ENCODE results near the gene TMEM190.

TMEM190 gene

GRCh38 chr19:55352040-55352439 is 24.6 kb upstream of the TMEM190 start:
- no peak for DNase-seq

GRCh38 chr19:55352549-55353145 is 24.0 kb upstream of the TMEM190 start:
- DNase-seq, result no peak

- no peak for DNase-seq
Measured at GRCh38 chr19:55353356-55353802, 23.2 kb upstream of the TMEM190 start.

- DNase-seq, result peak; percentile 55 to 61
Measured at GRCh38 chr19:55353803-55354697, 22.6 kb upstream of the TMEM190 start.

DNA sequence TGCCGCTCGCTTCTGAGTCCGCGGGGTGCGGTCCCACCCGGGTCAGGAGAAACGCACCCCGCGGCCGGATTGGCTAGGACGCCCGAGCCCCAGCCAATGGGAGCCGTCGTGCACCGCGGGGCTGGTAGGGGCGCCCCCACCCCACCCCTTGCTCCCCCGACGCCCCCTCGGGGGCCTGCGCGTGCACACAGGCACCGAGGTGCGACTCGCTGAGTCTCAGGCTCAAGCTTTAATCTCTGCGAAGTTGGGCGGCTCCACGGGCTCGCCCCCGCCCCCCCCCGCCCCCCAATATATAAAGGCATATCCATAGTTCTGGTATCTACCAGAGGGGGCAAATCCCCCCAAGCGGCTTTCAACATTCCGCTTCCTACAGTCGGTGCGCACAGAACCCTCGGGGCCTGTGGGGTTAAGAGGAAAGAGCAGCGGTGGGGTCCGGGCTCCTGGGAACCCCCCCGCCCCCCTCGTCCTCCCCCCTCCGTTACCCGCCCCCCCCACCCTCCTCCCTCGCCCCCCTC is 21.9 kb upstream of the TMEM190 start, which contains the start of gene COX6B2:
Gene COX6B2 (minus strand): TSS at position 22 of the 515 bp plus-strand sequence. CDS start 198 bp downstream, outside the sequence.
- DNase-seq, result no peak

- no peak for DNase-seq
Measured at GRCh38 chr19:55355213-55355821, 21.3 kb upstream of the TMEM190 start.

DNA sequence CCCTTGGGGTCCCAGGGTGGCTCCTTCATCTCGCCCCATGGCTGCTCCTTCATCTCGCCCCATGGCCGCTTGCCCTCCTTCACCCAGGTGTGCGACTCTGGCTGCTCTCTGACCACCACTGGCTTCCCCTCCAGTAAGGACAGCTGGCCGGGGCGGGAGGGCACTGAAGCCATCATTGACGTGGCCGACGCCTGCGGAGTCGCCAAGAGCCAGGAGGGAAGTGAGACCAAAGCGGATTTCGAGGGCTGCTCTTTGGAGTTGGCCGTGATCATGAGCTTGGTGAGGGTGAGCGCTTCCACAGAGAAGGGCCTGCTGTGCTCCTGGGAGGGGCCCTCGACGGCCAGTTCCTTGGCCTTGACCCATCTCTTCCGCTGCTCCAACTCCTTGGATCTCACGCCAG is 18.1 kb upstream of the TMEM190 start:
- DNase-seq, result no peak

DNA sequence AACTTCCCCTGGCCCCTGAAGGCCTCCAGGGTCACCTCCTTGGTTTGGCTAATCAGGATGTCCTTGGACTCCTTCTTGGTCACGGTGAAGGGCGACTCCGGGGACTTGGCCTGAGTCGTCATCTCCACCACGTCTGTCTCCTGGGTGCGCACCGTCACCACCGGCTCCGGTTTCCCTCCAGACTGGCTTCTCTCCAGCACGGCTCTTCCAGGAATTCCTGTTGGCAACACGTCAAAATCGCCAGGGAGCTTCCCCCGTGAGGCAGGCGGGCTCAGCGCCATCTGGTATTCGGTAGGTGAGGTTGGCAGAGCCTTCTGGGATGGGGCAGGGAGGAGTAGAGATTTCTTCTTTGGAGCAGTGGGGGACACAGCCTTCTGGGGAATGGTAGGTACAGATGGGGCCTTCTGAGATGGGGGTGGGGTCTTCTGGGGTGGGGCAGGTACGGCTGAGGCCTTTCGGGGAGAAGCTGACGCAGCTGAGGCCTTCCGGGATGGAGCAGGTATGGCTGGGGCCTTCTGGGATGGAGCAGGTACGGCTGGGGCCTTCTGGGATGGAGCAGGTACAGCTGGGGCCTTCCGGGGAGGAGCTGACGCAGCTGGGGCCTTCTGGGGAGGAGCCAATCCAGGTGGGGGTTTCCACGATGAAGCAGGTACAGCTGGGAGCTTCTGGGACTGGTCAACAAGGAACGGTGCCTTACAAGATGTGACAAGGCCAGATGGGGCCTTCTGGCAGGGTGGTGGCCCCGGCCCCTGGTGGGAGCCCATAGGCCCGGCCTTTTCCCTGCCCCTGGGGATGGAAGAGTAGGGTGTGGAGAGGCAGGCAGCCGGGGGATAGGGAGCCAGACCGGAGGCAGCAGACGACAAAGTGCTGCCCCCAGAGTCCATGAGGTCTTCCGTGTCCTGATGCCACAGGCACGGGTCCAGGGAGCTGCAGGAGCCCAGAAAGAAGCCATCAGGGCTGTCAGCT is 17.4 kb upstream of the TMEM190 start:
- no peak for DNase-seq

DNA sequence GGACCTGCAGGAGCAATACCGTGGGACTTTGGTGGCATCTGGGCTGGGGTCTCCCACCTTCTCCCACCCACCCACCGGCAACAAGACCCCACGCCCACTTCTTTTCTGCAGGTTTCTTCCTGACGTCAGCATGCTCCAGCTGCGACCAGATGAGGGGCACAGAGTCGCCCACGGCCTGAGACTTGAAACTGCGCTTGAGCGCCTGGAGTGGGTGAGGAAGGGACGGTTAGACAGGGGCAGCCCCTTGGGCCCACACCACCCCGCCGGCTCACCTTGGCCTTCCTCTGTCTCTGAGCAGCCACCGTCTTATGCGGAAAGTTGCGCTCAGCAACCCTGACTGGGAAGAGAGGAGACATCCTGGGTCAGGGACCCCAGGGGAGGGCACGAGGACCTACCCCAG is 15.7 kb upstream of the TMEM190 start:
- DNase-seq, result no peak

DNA sequence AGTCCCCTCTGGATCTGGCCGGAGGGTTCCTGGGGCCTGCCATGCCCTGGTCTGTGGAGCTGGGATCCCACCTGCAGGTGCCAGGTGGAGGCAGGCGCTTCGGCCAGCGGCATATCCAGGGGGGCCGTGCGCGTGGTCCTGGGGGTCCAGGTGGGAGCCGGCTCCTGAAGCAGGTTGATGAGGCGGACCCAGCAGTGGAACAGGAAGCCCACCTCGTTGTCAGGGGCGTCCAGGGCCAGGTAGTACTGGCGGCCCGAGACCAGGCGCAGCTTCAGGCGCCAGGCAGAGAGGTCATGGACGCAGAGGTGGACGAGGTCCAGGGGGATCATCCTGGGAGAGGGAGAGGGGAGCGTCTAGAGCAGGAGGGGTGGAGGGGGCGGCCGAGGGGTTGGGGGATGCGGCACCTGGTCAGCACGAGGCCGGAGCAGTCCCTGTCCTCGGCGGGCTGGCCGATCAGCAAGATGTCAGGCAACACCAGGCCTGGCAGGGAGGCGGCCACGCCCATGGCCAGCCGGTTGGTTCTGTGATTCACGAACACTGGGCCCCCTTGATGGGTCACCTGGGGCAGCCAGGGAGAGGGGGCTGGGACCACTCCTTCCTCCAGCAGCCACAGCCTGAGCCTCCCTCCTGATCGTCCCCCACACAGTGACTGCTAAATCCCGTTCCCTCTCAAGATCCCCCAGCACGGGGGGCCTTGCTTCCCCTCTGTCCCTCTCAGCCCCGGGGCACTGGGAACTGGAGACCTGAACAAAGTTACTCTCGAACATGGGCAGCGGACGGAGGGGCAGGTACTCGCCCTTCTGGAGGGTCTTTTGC is 14.2 kb upstream of the TMEM190 start:
- no peak for DNase-seq

DNA sequence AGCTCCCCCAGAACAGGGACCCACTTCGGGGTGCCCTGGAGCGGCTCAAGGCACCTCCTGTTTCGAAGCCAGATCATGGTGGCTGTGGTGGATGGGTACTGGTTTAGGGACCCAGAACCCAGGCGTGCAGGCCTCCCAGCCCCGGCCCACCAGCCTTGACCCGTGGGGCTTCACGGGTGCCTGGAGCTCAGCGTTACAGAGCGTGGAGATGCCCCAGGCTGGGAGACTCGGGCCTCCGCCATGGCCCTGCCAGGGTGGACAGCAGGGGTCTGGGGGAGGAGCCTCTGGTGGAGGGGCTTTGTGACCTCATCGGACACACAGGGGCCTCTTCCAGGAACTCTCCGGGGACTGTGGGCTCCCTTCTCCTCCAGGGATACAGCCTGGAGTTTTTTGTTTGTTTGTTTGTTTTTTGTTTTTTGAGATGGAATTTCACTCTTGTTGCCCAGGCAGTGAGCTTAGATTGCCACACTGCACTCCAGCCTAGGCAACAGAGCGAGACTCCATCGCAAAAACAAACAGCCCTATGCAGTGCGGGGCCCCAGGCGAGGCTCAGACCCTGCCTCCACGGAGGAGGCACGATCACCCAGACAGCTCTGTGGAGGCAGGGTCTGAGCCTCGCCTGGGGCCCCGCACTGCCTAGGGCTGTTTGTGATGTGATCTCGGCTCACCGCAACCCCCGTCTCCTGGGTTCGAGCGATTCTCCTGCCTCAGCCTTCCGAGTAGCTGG is 13.5 kb upstream of the TMEM190 start, which contains the start of gene GARIN5B:
Gene GARIN5B (minus strand): TSS at position 271 of the 727 bp plus-strand sequence. CDS start 194 bp downstream, at position 77.
- no peak for DNase-seq

GRCh38 chr19:55365245-55365644 is 11.4 kb upstream of the TMEM190 start:
- no peak for DNase-seq

GRCh38 chr19:55365964-55366363 is 10.7 kb upstream of the TMEM190 start:
- DNase-seq, result no peak

DNA sequence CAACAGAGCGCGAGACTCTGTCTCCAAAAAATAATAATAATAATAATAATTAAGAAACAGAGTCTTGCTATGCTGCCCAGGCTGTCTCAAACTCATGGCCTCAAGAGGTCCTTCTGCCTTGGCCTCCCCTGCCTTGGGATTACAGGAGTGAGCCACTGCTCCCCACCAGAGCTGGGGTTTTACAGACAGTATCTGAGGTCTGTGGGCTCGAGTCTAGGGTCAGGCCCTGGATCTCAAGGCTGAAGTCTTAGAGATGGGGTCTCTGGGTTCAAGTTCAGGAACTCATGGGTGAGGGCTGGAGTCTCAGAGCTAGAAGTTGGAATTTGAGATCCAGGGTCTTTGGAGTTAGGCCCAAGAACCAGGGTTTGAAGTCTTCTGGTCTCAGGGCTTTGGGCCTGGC is 9.8 kb upstream of the TMEM190 start:
- DNase-seq, result no peak

GRCh38 chr19:55368106-55368505 is 8.5 kb upstream of the TMEM190 start:
- DNase-seq, result no peak

GRCh38 chr19:55368701-55369563 is 7.7 kb upstream of the TMEM190 start:
- no peak for DNase-seq

DNA sequence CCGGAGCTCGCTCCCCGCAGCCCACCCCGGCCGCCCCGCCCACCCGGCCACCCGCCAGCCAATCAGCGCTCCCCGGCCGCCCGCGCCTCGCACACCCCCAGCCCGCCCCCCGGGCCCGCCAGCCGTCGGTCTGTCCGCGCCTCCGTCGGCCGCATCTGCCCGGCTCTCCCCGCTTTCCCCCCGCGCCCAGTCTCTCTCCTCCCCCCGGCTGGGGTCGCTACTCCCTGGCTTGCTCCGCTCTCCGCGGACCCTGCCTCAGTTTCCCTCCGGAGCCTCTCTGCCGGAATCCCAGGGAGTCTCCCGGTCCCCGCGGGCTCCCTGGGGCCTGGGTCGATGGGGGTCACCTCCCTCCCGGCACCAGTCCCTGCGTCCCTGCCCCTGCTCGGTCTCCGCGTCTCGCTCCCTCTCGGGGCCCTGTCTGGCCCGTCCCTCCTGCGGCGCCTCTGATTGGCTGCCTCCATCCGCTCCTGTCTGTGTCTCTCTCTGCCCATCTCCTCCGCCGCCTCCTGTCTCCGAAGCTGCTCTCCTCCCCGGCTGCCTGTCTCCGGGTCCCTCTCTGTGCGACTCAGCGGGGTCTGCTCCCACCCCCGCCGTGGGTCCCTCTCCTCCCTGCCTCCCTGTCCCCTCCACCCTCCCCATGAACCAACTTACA is 6.8 kb upstream of the TMEM190 start:
- no peak for DNase-seq

DNA sequence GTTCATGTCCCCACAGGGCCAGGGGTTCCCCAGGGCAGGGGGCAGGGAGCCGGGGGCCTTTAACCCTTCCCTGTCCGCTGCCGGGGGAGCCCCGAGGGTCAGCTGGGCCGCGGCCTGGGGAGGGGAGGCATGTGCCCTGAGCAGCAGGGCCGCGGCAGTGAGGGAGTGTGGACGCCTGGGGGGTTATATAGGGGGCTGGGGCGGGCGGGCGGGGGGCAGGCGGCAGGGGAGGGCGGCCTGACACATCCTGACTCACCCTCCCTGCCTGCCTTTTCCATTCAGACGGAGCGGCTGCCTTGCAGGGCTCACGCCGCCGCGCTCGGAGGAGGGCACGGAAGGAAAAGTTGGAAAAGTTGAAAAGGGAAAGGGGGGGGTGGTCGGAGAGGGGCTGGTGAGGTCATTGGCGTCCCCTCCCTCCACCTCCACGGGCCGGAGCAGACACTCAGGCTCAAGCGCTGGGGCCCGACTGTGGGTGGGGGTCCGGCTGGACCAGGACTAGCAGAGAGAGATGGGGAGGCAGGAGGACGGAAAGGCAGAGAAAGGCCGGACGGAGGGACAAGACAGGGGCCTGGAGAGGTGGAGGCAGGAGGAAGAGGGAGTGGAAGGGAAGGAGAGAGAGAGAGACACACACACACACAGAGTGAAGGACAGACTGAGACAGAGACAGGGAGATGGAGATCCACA is 6.2 kb upstream of the TMEM190 start, which contains the start of gene IL11:
Gene IL11 (minus strand): TSS at position 159 of the 684 bp plus-strand sequence. CDS start 153 bp downstream, at position 6.
- DNase-seq, result no peak

Measured in activated CD4-positive, alpha-beta T cell treated with anti-CD3 and anti-CD28 coated beads, Interleukin-2, amount 50 U/mL, for 4 hours (primary cell).